Renal cortex interstitium (tissue), 15 donors: ENCODE results near the gene KRTAP10-7. TPM values are rescaled to one million over a fixed set of nuclear protein-coding genes. Genes with fewer than 3 reads are reported as not detected.
"Not testable (repeated sequence)": the region's sequence is repeated elsewhere in the genome, so short reads cannot be mapped to it uniquely, and the experiment has no call there.

Source experiments
- DNase-seq, 11 donors: peaks; one replicate each; pipeline ENCODE4 v3.0.0-alpha.2; 2013; ENCODE audit warnings: low read depth in 9 of 11, low spot score in 4 of 11; ENCODE audit errors: extremely low read depth in 1 of 11
- long read RNA-seq, 16 experiments: transcript quantifications; one replicate each; lab custom pipeline, GENCODE V29; 2026
- polyA plus RNA-seq, 3 donors: library from polyadenylated mRNA; unstranded; fragments of 120-200 nt; gene quantifications; one replicate each; pipeline ENCODE4 v1.2.1, GENCODE V29; 2013; ENCODE audit not compliant: insufficient read length in 3 of 3

KRTAP10-7 gene, protein sequence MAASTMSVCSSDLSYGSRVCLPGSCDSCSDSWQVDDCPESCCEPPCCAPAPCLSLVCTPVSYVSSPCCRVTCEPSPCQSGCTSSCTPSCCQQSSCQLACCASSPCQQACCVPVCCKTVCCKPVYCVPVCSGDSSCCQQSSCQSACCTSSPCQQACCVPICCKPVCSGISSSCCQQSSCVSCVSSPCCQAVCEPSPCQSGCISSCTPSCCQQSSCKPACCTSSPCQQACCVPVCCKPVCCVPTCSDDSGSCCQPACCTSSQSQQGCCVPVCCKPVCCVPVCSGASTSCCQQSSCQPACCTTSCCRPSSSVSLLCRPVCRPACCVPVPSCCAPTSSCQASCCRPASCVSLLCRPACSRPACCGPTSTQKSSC
- polyA plus RNA-seq: not detected
- long read RNA-seq, donor 1: 0 reads
- long read RNA-seq, donor 2: 0 reads
- long read RNA-seq, donor 3, partial matches to known transcripts: 0 of 1 reads
- long read RNA-seq, donor 3, other reads (novel, unspliced or antisense): 0 of 1 reads
- long read RNA-seq, donor 4: 0 reads
- long read RNA-seq, donor 5: 0 reads
- long read RNA-seq, donor 6: 0 reads
- long read RNA-seq, donor 7: 0 reads
- long read RNA-seq, donor 8: 0 reads
- long read RNA-seq, donor 9: 0 reads
- long read RNA-seq, donor 10: 0 reads
- long read RNA-seq, donor 11: 0 reads
- long read RNA-seq, donor 12: 0 reads
- long read RNA-seq, donor 13: 0 reads
- long read RNA-seq, donor 14: 0 reads
- long read RNA-seq, donor 15: 0 reads
- long read RNA-seq, donor 16: 0 reads

DNA sequence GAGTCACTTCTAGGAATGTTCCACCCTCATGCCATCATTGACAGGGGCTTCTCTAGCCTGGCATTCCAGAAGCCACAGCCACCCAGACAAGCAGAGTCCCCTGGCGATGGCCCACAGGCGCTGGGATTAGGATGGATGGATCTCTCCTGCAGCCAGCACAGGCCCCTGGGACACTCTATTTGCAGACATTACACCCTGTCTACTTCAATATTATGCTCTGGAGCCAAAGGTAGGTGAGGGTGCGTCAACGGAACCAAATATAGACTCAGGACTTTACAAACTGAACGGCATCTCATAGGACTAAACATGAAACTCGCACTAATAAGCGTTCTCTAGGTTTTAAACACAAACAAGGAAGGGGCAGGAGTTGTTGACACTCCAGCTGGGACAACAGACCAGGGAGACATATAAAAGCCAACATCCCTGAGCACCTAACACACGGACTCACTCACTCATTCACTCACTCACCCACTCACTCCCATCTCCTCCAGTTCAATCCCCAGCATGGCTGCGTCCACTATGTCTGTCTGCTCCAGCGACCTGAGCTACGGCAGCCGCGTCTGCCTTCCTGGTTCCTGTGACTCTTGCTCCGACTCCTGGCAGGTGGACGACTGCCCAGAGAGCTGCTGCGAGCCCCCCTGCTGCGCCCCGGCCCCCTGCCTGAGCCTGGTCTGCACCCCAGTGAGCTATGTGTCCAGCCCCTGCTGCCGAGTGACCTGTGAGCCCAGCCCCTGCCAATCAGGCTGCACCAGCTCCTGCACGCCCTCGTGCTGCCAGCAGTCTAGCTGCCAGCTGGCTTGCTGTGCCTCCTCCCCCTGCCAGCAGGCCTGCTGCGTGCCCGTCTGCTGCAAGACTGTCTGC lies at the start of gene KRTAP10-7:
Gene KRTAP10-7, plus strand, starts transcription at position 480 of the 861 bp plus-strand sequence. Its CDS starts 25 bp downstream, at position 505.
- DNase-seq: not testable (repeated sequence)

DNA sequence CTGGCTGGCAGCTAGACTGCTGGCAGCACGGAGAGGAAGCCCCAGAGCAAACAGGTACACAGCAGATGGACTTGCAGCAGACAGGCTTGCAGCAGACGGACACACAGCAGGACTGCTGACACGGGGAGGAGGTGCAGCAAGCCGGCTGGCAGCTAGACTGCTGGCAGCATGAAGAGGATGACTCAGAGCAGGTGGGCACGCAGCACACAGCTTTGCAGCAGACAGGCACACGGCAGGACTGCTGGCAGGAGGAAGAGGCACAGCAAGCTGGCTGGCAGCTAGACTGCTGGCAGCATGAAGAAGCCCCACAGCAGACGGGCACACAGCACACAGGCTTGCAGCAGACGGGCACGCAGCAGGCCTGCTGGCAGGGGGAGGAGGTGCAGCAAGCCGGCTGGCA lies 49.6 kb upstream of the KRTAP10-7 start:
- no peak for DNase-seq

DNA sequence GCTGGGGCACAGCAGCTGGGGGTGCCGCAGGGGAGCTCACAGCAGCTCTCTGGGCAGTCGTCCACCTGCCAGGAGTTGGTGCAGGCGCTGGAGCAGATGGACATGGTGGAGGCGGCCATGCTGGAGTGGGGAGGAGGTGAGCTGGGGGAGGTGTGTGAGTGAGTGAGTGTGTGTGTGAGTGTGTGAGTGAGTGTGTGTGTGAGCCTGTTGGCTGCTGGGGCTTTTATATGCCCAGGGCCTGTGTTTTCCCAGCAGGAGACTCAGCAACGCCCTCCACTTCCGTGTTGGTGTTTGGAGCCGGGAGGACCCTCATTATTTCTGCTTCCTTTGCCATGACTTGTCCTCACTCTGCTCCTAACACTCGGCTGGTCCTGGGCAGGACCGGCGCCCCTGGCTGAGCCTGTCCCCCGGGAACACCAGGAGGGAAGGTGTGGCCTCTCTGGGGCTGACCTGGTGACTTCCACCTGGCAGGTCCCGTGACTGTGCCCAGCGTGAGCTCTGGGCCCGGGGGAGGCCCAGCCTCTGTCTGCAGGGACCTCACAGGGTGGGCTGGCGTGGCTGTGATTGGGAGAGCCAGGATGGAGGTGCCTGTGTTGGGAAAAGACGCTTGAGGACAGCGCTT lies 48.9 kb upstream of the KRTAP10-7 start, which contains the start of gene KRTAP10-2:
Gene KRTAP10-2, minus strand, starts transcription at position 166 of the 622 bp plus-strand sequence. Its CDS starts 47 bp downstream, at position 119.
- DNase-seq: no peak

DNA sequence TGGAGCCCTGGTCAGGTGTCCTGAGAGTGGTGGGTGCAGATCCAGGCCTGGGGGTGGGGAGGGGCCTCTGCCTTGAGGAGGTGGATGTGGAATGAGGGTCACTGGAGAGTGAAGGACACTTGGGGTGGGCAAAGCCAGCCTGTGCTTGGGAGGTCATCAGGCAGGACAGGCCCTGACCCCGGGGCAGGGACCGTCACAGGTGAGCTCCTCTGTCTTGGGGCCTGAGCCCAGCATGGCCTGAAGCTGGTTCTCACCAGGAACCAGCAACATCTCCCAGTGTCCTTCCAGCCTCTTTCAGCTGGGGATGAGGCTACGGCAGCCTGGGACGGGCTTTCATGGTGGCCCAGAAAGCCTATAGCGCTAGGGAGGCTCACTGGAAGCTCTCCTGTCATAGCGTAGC lies 48.3 kb upstream of the KRTAP10-7 start:
- DNase-seq: no peak

DNA sequence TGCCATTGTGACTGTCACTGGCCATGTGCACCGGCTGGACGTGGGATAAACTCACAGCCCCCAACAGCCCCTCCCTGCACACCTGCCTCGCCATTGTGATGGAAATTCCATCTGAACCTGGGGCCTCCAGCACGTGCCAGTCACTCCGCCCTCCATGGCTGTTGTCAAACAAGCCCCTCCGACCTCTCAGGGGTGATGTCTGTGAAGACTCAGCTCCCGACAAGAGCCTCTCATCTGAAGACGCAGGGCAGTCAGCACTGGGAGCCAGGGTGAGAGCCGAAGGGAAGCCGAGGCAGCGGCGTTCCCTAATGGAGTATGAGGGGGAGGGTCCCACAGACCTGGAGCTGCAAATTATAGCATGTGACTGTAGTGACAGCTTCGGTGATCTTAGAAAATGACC lies 47.7 kb upstream of the KRTAP10-7 start:
- DNase-seq: no peak

DNA sequence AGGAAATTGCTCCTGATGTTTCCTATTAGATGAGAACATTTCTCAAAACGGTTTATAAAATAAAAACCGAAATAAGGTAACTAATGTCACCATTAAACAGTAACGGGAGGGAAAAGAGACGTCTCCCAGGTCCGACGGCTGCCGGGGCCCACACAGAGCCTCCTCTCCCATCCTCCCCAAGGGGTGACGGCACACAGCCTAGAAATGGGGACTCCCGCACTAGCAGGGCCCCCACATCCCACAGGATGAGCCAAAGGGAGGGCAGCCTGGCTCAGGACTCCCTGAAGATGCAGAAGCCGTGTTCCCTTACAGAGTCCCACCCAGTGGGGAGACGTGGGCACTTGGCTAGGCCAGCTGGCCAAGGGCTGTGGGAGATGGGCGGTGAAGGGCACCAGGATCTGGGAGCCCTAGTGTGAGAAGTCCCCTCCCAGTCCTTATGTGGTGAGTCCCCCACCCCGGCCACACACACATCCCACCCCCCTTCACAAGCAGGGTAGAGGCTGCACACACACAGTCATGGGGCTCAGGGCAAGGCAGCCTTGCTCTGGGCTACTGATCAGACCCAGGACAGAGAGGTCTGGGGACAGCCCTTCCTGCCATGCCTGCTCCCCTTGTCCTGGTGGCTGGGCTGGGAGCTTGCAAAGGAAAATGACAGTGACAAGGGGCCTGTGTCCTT lies 45.1 kb upstream of the KRTAP10-7 start:
- DNase-seq: no peak

DNA sequence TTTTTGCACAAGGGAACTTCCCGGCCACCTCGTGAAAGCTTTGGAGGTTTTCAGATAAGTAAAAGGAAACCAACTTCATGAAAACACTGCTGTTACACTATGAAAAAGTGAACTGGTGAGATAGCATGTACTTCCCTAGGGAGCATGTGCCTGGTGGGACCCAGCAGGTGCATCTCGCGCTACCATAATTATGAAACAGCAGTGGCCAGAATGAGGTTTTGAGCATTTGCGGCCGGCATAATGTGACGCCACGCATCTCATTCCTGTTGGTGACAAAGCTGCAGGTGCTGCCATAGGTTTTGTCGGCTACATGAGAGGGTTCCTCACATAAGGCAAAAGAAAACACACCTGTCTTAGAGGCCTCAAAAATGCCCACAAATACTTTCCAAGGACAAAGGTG lies 43.5 kb upstream of the KRTAP10-7 start:
- DNase-seq: no peak

DNA sequence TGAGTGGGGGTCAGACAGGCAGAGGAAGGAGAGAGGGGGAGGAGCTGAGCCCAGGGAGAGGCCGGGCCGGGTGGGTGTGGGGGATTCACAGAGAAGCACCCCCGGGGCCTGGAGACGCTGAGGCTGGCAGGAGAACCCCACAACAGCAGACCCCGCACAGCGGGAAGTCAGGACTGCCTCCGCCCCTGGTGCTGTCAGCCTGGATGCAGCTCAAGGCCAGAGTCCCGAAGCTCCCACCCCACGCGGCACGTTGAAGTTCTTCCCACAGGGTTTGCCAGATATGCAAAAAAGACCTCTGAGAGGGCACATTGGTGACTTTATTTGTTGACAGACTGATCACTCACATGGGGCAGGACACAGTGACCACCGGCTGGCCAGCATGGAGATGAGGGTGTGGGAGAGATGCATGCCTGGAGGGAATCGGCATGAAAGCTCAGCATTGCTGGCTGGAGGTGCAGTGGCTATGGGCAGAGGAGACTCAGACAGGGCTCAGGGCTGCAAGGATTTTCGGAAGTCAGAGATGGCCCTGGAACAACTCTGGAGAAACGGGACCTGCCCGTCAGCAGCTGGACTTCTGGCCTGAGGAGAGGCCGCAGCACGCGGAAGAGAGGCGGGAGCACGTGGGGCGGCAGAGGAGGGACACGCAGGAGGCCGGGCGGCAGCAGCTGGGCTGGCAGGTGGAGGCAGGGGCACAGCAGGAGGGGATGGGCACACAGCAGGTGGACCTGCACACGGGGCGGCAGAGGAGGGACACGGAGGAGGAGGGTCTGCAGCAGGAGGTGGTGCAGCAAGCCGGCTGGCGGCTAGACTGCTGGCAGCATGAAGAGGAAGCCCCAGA lies 42.7 kb upstream of the KRTAP10-7 start:
- no peak for DNase-seq

DNA sequence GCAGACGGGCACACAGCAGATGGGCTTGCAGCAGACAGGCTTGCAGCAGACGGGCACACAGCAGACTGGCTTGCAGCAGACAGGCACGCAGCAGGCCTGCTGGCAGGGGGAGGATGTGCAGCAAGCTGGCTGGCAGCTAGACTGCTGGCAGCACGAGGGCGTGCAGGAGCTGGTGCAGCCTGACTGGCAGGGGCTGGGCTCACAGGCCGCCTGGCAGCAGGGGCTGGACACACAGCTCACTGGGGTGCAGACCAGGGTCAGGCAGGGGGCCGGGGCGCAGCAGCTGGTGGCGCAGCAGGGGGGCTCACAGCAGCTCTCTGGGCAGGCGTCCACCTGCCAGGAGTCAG lies 42.1 kb upstream of the KRTAP10-7 start:
- not testable (repeated sequence) for DNase-seq

DNA sequence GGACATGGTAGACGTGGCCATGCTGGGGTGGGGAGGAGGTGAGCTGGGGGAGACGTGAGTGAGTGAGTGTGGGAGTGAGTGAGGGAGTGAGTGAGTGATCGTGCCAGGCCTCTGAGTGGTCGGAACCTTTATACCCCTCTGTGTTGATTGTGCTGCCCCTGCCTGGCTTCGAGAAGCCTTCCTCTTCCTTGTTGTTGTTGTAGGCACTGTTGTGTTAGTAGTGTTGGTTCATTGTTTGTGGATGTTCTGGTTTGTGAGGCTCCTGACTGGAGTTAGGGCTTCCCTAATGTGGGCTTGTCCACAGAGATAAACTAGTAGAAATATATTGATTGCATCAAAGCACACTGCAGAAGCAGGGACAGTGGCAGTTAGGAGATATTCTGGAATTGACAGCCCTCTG lies 41.7 kb upstream of the KRTAP10-7 start, which contains the start of gene KRTAP10-3:
Gene KRTAP10-3, minus strand, starts transcription at position 101 of the 400 bp plus-strand sequence. Its CDS starts 80 bp downstream, at position 21.
- DNase-seq: no peak

DNA sequence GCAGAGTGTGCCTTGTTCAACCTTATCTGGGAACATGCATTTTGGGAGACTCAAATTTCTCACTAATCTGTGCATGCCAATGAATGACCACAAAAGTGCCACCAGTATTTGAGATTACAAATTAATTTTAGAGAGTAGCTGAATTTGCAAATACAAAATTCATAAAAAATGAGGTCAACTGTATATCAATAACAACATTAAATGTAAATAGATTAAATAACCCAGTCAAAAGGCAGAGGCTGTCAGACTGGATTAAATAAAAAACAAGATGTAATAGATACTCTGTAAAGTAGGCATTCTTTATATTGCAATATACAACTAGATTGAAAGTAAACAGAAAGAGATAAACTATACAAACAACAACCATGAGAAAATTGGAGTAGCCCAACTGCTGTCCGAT lies 36.3 kb upstream of the KRTAP10-7 start:
- DNase-seq: no peak

DNA sequence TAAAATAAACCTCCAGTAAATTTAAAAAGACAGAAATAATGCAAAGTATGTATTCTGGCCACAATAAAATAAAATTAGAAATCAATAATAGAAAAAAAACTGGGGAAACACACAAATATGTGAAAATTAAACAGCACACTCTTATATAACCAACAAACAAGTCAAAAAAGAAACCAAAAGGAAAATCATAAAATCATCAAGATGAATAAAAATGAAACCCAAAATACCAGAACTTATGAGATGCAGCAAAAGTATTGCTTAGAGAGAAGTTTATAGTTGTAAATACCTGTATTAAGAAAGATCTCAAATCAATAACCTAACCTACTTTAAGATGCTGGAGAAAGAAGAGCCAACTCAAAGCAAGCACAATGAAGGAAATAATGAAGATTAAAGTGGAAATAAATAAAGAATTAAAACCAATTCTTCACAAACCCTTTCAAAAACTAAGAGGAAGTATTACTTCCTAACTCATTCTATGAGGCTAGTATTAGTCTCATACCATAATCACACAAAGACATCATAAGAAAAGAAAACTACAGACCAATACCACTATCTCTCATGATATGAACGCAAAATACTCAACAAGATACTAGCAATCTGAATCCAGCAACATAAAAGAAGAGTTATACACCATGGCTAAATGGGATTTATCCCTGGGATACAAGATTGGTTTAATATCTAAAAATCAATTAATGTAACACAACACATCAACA lies 35.4 kb upstream of the KRTAP10-7 start:
- DNase-seq: no peak

DNA sequence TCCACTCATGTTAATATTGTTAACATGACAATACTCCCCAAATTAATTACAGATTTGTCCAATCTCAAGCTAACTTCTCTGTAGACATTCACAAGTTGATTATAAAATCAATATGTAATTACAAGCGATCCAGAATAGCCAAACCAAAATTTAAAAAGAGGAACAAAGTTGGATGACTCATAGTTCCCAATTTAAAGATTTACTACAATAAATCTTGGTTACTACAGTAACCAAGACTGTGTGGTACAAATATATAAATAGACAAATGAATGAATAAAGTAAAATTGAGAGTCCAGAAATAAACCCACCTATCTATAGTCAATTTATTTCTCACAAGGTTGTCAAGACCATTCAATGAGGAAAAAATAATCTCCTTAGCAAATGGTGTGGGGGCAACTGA lies 34.0 kb upstream of the KRTAP10-7 start:
- DNase-seq: no peak

DNA sequence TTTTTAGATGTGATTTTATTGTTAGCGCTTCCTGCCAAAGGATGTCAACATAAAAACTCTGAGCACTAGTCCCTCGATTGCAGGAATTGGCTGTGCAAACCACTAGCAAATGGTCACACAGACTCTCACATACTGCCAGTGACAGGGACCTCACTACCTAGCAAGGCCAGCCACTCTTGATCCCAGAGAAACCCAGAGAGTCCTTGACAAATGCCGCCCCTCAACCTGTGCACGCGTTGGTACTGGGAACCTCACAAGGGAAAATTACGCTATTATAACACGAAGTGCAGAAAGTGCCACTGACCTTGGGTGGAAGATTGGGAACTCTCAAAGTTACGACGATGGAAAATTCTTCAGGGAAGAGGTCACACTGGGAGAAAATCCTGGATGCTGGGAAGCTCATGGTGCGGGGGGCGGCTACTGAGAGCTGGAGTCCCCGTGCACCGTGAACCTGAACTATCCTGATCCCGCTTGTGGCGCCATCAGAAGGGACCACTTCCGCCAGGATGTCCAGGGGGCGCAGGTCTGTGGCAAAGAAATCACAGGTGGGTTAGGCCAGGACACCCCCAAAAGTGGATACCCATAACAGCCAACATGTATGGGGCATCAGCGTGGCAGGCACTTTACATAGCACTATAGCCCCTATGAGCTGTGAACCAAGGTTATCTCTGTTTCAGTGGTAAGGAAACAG lies 32.8 kb upstream of the KRTAP10-7 start:
- DNase-seq: no peak

DNA sequence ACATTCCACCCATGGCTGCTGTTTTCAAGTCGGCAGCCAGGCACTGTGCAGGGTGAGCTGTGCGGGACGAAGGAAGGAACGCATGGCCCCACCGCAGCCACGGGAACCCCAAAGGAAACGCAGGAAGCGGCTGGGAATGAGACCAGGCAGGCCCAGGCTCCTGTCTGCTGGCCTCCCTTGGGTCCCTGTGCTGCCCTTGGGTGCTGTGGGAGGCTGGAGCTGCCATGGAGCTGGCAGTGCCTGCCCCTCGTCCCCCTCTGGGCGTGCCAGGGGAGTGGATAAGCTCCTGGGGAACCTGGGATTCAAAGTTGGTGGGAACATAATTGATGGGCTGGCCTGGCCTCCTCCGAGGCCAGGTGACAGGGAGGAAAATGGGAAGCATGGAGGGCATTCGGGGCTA lies 32.1 kb upstream of the KRTAP10-7 start:
- DNase-seq: no peak
